WI38 (cell line): ENCODE data around the gene OPCML.

ENCODE experiments used
- H3K4me3 ChIP-seq: 2 replicates; pipeline ENCODE4 v1.5.1; 2011; ENCODE audit warnings: low read depth, mild to moderate bottlenecking, control low read depth, low read length
- TF ChIP-seq, protein P1 (sequence below): IDR thresholded peaks from 2 replicates; pipeline ENCODE4 v1.5.1; 2012; ENCODE audit warnings: low read depth, mild to moderate bottlenecking, control low read depth, low read length

Gene OPCML

DNA sequence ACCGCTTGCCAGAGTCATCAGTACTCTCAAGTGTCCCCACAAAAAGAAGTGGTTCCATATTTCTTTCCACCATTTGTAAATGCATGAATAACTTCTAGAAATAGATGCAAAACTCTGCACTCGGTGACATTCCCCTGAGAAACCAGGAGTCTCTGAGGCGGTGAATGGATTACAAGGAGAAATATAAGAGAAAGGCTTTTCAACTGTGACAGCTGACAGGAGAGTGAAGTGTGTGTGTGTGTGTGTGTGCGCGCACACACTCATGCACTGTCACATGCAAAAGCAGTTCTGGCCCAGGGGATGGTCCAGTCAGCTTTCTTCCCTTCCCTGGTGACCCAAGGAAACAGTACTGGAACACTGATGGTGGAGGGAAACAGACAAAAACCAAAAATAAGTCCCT is 710.0 kb downstream of the OPCML start:
- H3K4me3 ChIP-seq, result no peak overlapping the region
- TF ChIP-seq, protein P1, sequence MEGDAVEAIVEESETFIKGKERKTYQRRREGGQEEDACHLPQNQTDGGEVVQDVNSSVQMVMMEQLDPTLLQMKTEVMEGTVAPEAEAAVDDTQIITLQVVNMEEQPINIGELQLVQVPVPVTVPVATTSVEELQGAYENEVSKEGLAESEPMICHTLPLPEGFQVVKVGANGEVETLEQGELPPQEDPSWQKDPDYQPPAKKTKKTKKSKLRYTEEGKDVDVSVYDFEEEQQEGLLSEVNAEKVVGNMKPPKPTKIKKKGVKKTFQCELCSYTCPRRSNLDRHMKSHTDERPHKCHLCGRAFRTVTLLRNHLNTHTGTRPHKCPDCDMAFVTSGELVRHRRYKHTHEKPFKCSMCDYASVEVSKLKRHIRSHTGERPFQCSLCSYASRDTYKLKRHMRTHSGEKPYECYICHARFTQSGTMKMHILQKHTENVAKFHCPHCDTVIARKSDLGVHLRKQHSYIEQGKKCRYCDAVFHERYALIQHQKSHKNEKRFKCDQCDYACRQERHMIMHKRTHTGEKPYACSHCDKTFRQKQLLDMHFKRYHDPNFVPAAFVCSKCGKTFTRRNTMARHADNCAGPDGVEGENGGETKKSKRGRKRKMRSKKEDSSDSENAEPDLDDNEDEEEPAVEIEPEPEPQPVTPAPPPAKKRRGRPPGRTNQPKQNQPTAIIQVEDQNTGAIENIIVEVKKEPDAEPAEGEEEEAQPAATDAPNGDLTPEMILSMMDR, result no peak

DNA sequence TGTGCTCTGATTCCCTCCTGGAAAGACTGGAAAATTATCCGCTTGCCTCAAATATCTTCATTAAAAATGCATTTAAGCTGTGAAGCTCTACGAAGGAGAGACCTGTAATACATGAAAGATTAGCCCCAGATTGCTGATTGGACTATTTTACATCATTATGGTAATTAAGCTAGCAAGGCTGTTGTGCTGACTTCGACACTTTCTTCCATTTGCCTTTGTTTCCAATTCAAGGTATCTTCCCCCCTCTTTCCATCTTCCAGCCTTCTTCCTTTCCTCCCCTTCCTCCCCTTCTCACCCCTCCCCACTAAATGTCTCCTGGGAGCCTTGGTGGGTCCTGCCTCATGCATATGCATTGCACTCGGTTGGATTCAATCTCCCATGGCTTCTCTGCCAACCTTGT is 710.8 kb downstream of the OPCML start:
- H3K4me3 ChIP-seq, result no peak overlapping the region
- TF ChIP-seq, protein P1, result no peak

DNA sequence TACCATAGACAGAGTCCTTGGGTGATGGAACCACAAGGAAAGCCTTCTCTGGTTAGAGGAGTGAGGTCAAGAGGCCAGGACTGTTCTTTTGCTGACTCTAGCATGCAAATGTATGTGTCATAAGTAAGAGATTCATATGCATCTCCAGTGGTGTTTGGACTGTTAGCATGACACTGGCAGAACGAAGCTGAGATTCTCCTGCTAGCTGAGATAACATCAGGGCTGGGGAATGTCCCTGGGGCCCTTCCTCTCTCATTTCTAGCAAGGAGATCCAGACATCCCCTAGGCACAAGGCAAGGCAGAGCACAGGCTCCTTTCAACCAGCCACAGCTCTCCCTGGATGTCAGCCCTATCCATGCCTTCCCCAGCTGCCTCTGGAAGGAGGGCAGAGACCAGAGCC is 711.3 kb downstream of the OPCML start:
- TF ChIP-seq, protein P1, result no peak
- no peak overlapping the region for H3K4me3 ChIP-seq

DNA sequence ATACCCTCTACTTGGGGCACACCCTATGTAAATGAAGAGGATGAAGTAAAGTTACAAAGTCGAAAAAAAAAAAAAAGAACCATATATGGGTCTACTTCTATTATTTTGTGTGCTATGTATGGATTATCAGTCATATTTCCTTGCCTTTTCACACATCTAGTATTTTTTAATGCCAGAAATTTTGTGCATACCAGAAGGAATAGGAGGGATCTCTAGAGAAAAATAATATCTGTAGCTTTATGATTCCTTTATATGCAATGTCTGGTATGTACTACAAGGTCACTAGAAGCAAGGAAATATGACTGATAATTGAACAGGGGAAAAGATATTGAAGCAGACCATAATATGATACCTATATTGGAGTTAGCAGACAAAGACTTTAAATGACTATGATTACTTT is 713.4 kb downstream of the OPCML start:
- no peak overlapping the region for H3K4me3 ChIP-seq
- TF ChIP-seq, protein P1, result no peak

DNA sequence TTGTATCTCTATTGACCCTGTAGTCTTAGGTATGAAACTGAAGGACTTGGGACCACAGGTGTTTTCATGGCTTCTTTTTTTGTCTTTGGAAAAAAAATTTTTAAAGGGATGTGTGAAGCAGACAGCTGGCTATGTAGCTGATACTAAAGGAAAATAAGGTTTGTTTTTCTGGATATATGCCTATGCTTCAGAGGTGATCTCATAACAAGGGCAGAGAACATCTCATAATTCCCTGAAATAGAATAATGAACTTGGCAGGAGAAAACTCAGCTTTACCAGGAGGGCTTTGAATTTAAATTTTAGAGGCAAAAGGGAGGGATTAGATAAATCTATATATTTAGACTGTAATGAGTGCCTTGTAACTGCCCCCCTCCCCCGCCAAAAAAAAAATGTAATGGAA is 714.9 kb downstream of the OPCML start:
- TF ChIP-seq, protein P1, result no peak
- no peak overlapping the region for H3K4me3 ChIP-seq

DNA sequence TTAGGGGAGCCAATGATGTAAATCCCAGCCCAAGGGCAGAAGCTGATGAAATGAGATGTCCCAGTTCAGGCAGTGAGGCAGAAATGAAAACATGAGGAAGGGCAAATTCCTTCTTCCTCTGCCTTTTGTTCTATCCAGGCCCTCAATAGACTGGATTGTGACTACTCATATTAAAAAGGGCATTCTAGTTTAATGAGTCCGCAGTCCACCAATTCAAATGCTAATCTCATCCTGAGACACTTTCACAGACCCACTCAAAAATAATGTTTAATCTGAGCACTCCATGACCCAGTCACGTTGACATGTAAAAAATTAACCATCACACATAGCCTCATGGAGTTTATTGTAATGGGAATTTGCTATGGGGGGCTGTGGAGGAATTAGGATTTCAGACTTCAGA is 717.9 kb downstream of the OPCML start:
- H3K4me3 ChIP-seq, result no peak overlapping the region
- TF ChIP-seq, protein P1, result no peak

DNA sequence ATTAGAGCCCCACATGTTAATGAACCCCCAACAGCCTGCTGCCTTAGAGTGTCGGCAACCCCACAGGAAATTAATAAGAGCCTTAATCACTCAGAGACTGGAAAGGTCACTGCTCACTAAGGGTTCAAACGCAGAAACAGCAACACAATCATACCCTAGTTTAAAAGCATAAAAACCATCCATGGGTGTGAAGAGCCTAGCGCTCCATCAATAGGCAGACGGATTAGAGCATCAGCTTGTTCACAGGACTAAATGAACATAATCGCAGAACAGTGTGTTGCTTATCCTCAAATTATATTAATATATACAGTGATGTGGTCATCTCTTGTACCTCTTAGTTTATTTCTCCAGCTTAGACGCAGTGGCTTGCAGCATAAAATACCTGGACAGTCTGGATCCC is 720.7 kb downstream of the OPCML start:
- TF ChIP-seq, protein P1, result no peak
- H3K4me3 ChIP-seq, result no peak overlapping the region

DNA sequence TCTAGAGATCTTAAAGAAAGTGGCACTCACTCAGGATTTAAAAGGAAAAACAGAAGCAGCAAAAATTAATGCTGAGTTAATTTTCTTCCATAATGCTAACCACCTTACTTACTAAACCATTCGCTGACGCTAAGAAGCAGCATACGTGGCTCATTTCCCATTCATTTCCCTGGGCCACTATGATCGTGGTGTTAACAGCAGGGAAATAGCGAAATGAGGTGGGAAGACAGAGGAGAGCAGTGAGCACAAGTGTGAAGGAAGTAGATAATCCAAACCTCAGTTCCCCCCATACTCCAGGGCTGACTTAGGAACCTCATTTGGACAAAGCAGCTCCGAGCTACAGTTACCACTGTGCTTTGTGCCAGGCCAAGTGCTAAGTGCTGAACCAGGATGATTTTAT is 723.2 kb downstream of the OPCML start:
- H3K4me3 ChIP-seq, result no peak overlapping the region
- TF ChIP-seq, protein P1, result no peak
